Stimulated activated CD8-positive, alpha-beta memory T cell treated with anti-CD3 and anti-CD28 coated beads, Interleukin-7, amount 100 ng/mL, for 4 hours (primary cell): Measurements from ENCODE around the gene HDAC4.

ENCODE experiments used
- DNase-seq, 2 donors: peaks; one replicate each; pipeline ENCODE4 v3.0.0-alpha.2; 2020; ENCODE audit warnings: low read depth in 2 of 2

The HDAC4 gene

DNA sequence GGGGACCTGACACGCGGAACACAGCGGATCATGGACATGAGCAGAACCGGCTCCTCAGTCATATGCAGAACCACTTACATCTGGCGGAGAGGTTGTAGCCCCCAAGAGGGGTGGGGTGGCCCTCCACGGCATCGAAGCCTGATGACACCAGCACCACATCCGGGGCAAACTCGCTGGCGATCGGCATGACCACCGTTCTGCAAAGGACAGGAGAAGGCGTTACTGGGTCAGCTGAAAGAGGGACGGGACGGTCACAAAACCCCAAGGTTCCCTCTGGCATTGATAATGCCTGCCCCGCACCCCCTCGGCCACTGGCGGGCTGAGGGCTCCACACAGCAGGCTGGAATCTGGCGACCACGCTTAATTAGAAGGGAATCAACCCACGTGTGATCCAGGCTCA, 332.4 kb downstream of the HDAC4 start:
- DNase-seq, result no peak

- no peak for DNase-seq
Observed at GRCh38 chr2:239067196-239067865, 333.5 kb downstream of the HDAC4 start.

DNA sequence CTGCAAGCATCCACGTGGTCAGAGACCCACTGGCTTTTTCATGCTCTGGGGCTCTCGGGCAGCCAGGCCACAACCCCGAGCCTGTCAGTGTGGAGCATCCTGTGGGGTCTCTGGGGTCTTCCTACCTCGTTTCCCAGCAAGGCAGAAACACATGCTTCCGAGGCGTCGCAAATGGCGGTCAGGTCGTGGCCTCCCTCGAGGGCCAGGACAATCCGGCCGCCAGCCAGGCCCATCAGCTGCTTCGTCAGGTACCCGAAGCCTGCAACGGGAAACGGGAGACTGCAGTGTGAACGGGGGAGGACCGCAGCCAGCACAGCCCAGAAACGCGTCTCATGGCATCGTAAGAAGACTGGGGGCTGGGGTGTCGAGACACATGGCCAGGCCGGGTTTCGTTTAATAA, 334.2 kb downstream of the HDAC4 start:
- DNase-seq, result no peak

- no peak for DNase-seq
Observed at GRCh38 chr2:239065962-239066361, 334.9 kb downstream of the HDAC4 start.

GRCh38 chr2:239065537-239065936, 335.3 kb downstream of the HDAC4 start:
- DNase-seq, result no peak

- DNase-seq, result no peak
Observed at GRCh38 chr2:239064891-239065290, 335.9 kb downstream of the HDAC4 start.

- no peak for DNase-seq
Observed at GRCh38 chr2:239064253-239064652, 336.6 kb downstream of the HDAC4 start.

GRCh38 chr2:239062743-239063142, 338.1 kb downstream of the HDAC4 start:
- no peak for DNase-seq

- DNase-seq, result no peak
Observed at GRCh38 chr2:239061824-239062570, 338.8 kb downstream of the HDAC4 start.

DNA sequence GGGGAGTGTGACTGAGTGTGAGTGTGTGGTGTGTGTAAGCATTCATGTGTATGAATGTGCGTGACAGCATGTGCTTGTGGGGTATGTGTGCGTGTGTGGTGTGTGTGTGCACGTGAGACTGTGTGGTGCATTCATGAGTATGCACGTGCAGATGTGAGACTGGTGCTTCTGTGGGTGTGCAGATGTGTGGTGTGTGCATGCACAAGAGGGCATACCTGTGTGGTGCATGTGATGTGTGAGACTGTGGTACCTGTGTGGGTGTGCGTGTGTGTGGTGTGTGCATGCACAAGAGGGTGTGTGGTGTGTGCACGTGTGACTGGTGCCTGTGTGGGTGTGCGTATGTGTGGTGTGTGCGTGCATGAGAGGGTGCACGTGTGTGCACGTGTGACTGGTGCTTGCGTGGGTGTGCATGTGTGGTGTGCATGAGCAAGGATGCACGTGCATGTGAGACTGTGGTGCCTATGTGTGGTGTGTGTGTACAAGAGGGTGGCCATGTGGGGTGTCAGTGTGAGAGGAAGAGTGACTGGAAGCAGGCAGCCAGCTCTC, 339.6 kb downstream of the HDAC4 start:
- DNase-seq, result no peak

- no peak for DNase-seq
Observed at GRCh38 chr2:239060676-239061075, 340.1 kb downstream of the HDAC4 start.

- no peak for DNase-seq
Observed at GRCh38 chr2:239059854-239060253, 341.0 kb downstream of the HDAC4 start.

GRCh38 chr2:239058766-239059165, 342.1 kb downstream of the HDAC4 start:
- no peak for DNase-seq

- no peak for DNase-seq
Observed at GRCh38 chr2:239057533-239057932, 343.3 kb downstream of the HDAC4 start.

DNA sequence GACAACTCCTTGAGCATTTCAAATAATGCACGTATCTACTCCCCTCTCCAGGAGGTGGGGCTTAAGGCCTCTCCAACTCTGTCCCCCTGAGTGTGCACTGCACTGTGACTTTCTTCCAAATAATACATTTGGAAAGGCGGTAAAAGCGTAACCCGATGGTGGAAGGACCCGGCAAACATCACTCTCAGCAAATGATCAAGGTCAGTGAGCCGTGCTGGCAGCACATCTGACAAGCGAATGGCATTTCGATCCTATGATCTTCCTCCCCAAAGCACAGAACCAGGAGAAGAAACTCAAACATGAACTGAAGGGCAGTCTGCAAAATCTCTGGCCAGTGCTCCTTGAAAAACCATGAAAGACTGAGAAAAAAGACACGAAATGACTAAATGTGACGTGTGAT, 344.2 kb downstream of the HDAC4 start:
- DNase-seq, result no peak

DNA sequence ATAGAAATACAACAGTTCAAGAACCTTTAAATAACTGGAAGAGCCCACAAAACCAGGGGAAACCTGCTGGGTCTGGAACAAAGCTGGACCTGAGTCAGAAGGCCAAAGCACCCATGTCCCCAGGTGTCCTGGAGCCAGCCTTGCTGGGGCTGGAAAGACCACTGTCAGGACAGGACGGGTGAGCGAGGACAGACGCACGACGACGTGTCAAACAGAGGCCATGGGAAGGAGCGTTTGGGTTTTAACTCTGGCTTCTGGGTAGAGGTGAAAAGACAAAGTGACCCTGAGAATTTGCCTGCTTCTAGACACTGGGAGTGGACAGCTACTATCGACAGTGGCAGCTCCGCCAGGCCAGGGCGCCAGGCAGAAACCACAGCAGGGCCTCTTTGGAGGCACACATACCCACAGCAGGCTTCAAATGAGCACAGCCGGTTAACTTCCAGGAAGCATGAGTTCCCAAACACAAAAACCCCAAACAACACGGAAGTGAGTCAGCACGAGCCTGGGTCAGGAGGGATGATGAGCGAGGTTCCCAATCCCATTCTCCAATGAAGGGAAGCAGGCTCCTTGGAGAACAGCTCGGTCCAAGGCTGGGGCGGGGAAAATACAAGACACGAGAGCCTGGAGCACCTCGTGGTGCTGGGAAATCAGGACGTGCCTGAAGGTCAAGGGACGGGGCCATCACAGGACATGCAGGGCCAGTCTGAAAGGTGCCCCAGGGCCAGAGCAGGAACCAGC, 344.9 kb downstream of the HDAC4 start:
- DNase-seq, result no peak

- DNase-seq, result no peak
Observed at GRCh38 chr2:239054921-239055320, 345.9 kb downstream of the HDAC4 start.

GRCh38 chr2:239053801-239054503, 346.9 kb downstream of the HDAC4 start:
- DNase-seq, result no peak

- DNase-seq, result no peak
Observed at GRCh38 chr2:239052798-239053665, 347.8 kb downstream of the HDAC4 start.

- no peak for DNase-seq
Observed at GRCh38 chr2:239051891-239052445, 348.9 kb downstream of the HDAC4 start.

DNA sequence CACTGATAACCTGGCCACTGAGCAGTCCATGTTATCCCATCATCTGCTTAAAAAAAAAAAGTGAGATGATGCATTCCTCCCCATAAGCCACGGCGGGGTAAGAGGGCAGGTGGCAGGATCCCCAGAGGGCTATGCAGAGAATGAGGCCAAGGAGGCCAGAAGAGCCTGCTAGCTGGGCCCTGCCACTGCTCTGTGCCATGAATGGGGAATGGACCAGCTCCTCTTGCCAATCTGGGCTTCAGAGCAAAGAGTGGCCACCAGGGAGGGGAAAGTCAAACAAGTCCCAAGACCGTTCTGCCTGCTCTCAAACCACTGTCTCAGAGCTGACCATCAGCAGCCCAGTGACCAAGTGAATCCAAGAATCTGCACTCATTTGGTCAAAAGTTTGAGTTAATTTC, 350.6 kb downstream of the HDAC4 start:
- DNase-seq, result no peak
